ENCODE data around the gene REC114. TPM values are rescaled to one million over a fixed set of nuclear protein-coding genes. Genes with fewer than 3 reads are reported as not detected.
"Not testable (repeated sequence)": the region's sequence is repeated elsewhere in the genome, so short reads cannot be mapped to it uniquely, and the experiment has no call there.

REC114 gene
- total RNA-seq, 1 donor from 2014 or later, result 0.60 TPM

- intact Hi-C loops (cut with DNase I), result loop anchor here (5.0 kb wide), 1 partner anchor 130 kb away; no protein-coding TSS in a partner anchor
- no peak for DNase-seq (ENCODE audit: missing footprints)
- ATAC-seq, result no peak
Measured at GRCh38 chr15:73567020-73567419, 124.1 kb downstream of the REC114 start.

GRCh38 chr15:73568564-73569280 is 125.8 kb downstream of the REC114 start:
- no peak for DNase-seq (ENCODE audit: missing footprints)
- ATAC-seq, result no peak
- intact Hi-C loops (cut with DNase I), result loop anchor here (5.0 kb wide), 1 partner anchor 129 kb away; no protein-coding TSS in a partner anchor

- intact Hi-C loops (cut with DNase I), result loop anchor here (5.0 kb wide), 1 partner anchor 128 kb away; no protein-coding TSS in a partner anchor
- no peak for DNase-seq (ENCODE audit: missing footprints)
- ATAC-seq, result no peak
Measured at GRCh38 chr15:73569361-73569760, 126.4 kb downstream of the REC114 start.

- DNase-seq (ENCODE audit: missing footprints) (no peak), ATAC-seq (no peak)
- intact Hi-C loops (cut with DNase I), result no loop called here
Measured at GRCh38 chr15:73570355-73571032, 127.5 kb downstream of the REC114 start.

- ATAC-seq (no peak), DNase-seq (ENCODE audit: missing footprints) (peak; percentile 34)
- intact Hi-C loops (cut with DNase I), result no loop called here
Measured at GRCh38 chr15:73571346-73571745, 128.4 kb downstream of the REC114 start.

GRCh38 chr15:73572296-73572695 is 129.3 kb downstream of the REC114 start:
- ATAC-seq (no peak), DNase-seq (ENCODE audit: missing footprints) (no peak)
- intact Hi-C loops (cut with DNase I), result no loop called here

GRCh38 chr15:73573037-73573436 is 130.1 kb downstream of the REC114 start:
- no peak for ATAC-seq
- intact Hi-C loops (cut with DNase I), result no loop called here
- no peak for DNase-seq (ENCODE audit: missing footprints)

- DNase-seq (ENCODE audit: missing footprints), result peak; percentile 60
- intact Hi-C loops (cut with DNase I), result no loop called here
- no peak for ATAC-seq
Measured at GRCh38 chr15:73573572-73573971, 130.6 kb downstream of the REC114 start.

GRCh38 chr15:73575636-73576247 is 132.8 kb downstream of the REC114 start:
- peak; percentile 94 for ATAC-seq
- peak; percentile 77 for DNase-seq (ENCODE audit: missing footprints)
- intact Hi-C loops (cut with DNase I), result no loop called here

- intact Hi-C loops (cut with DNase I); ATAC-seq; DNase-seq (ENCODE audit: missing footprints): not testable (repeated sequence)
Measured at GRCh38 chr15:73577593-73577992, 134.6 kb downstream of the REC114 start.

GRCh38 chr15:73578026-73578425 is 135.1 kb downstream of the REC114 start:
- DNase-seq (ENCODE audit: missing footprints), result no peak
- intact Hi-C loops (cut with DNase I), result no loop called here
- no peak for ATAC-seq

GRCh38 chr15:73582851-73583379 is 140.0 kb downstream of the REC114 start:
- intact Hi-C loops (cut with DNase I), result no loop called here
- no peak for ATAC-seq

GRCh38 chr15:73583544-73583943 is 140.6 kb downstream of the REC114 start:
- intact Hi-C loops (cut with DNase I), result no loop called here
- DNase-seq (ENCODE audit: missing footprints) (no peak), ATAC-seq (no peak)

More at GRCh38 chr15:73582851-73583379, 140.0 kb downstream of the REC114 start:
- DNase-seq (ENCODE audit: missing footprints), result peak; percentile 33

GRCh38 chr15:73584699-73585420 is 141.9 kb downstream of the REC114 start:
- no peak for ATAC-seq
- no peak for DNase-seq (ENCODE audit: missing footprints)
- intact Hi-C loops (cut with DNase I), result no loop called here

- no peak for ATAC-seq
Measured at GRCh38 chr15:73585871-73586654, 143.1 kb downstream of the REC114 start.

GRCh38 chr15:73589766-73590165 is 146.8 kb downstream of the REC114 start:
- ATAC-seq (no peak), DNase-seq (ENCODE audit: missing footprints) (no peak)
- intact Hi-C loops (cut with DNase I), result no loop called here

More at GRCh38 chr15:73585871-73586654, 143.1 kb downstream of the REC114 start:
- intact Hi-C loops (cut with DNase I), result no loop called here
- no peak for DNase-seq (ENCODE audit: missing footprints)

- intact Hi-C loops (cut with DNase I), result no loop called here
- ATAC-seq (no peak), DNase-seq (ENCODE audit: missing footprints) (no peak)
Measured at GRCh38 chr15:73590263-73590662, 147.3 kb downstream of the REC114 start.
